Epithelial cell of esophagus (primary cell): ENCODE measurements around the gene SH3BP5.

ENCODE experiments used
- DNase-seq: peaks from one replicate; pipeline ENCODE4 v3.0.0; 2010; ENCODE audit warnings: low read depth
- H3K4me3 ChIP-seq: 2 replicates; pipeline ENCODE4 v1.5.1; 2011; ENCODE audit warnings: mild to moderate bottlenecking, low read length, control low read depth
- TF ChIP-seq, protein P1 (sequence below): IDR thresholded peaks from 2 replicates; pipeline ENCODE4 v1.5.1; 2011; ENCODE audit warnings: low read depth, mild to moderate bottlenecking, low read length, control low read depth, inconsistent platforms; ENCODE audit not compliant: insufficient read depth; ENCODE audit errors: missing control alignments

The SH3BP5 gene

DNA sequence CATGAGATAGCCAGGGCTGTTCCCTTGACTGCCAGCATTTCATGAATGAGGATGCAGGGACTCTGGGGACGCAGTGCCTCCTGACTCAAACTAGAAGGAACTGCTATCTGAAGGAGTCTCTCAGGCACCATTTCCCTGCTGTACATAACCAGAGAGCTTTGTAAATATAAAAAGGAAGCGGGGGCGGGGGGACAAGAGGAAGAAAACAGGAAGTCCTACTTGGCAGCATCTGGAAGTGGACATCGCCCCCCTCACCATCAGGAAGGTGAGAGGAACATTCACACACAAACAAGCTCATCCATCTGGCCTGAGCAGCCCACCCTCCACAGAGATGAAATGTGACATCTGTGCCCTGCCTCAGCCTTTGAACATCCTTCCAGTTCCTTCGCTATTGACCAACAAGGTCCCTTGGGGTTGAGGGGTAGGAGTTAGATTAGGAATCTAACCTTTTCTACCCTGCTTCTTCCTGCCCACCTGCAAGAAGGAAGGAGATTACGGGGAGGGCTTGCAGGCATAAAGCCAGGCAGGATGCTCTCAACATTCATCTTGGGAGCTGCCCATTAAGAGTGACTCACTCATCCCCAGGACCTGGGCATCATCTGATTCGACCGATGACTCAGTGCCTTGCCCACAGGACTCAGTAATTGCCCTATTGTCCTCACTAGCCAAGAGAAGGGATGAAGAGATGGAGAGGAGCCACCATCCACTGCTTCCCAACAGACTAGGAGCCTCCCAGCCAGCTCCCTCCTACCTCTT lies 31.9 kb downstream of the SH3BP5 start:
- no peak overlapping the region for H3K4me3 ChIP-seq
- DNase-seq: peak; percentile 87
- TF ChIP-seq, protein P1, sequence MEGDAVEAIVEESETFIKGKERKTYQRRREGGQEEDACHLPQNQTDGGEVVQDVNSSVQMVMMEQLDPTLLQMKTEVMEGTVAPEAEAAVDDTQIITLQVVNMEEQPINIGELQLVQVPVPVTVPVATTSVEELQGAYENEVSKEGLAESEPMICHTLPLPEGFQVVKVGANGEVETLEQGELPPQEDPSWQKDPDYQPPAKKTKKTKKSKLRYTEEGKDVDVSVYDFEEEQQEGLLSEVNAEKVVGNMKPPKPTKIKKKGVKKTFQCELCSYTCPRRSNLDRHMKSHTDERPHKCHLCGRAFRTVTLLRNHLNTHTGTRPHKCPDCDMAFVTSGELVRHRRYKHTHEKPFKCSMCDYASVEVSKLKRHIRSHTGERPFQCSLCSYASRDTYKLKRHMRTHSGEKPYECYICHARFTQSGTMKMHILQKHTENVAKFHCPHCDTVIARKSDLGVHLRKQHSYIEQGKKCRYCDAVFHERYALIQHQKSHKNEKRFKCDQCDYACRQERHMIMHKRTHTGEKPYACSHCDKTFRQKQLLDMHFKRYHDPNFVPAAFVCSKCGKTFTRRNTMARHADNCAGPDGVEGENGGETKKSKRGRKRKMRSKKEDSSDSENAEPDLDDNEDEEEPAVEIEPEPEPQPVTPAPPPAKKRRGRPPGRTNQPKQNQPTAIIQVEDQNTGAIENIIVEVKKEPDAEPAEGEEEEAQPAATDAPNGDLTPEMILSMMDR: no peak

DNA sequence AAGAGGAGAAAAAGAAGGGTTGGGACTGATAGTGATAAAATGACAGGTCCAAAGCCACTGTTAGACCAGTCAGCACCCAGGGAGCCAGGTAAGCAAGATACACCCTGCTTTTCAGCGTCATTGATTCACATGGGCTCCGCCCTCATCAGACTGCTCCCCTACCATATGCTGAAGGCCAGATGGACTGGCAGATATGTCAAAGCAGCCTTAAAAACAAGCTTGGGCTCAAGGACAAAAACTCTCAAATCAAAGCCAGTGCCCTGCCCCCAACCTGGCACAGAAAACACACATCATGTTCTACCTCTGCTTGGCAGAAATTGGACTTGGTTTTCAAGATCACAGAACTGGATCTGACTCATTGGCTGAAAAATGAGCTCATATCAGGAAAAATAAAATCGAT lies 33.4 kb downstream of the SH3BP5 start:
- TF ChIP-seq, protein P1: no peak
- no peak overlapping the region for H3K4me3 ChIP-seq
- no peak for DNase-seq

DNA sequence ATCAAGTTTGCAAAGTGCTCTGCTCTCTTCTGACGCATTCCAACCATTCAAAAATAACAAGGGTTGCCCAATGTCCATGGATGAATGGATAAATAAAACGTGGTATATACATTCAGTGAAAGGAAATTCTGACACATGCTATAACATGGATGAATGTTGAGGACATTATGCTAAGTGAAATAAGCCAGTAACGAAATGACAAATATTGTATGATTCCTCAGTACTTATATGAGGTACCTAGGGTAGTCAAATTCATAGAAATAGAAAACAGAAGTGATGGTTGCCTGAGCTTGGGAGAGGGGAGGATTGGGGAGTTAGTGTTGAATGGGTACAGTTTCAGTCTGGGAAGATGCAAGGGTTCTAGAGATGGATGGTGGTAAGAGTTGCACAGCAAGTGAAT lies 33.9 kb downstream of the SH3BP5 start:
- no peak for DNase-seq
- no peak overlapping the region for H3K4me3 ChIP-seq
- TF ChIP-seq, protein P1: no peak

DNA sequence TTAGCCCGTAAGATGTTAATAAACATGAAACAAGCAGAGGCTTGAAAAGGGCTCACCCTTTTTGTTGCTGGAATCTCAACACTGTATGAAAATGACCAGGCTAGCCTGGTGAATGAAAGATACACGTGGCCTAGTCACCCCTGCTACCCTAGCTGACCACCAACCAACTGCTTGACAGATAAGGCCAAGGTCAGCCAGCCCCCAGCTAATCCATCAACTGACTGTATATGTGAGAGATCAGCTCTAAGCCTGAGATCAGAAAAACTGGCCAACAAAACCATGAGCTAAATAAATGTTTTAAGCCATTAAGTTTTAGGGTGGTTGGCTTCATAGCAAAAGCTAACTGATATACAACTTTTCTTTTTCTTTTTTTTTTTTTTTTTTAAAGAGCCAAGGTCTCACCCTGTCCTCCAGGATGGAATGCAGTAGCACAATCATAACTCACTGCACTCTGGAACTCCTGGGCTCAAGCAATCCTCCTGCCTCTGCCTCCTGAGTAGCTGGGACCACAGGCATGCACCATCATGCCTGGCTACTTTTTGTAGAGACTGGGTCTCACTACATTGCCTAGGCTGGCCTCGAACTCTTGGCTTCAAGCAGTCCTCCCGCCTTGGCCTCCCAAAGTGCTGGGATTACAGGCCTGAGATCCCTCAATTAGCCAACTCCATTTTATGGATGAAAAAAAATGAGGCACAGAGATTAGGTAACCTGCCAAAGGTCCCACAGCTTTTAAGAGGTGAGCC lies 34.6 kb downstream of the SH3BP5 start:
- TF ChIP-seq, protein P1: no peak
- DNase-seq: no peak
- no peak overlapping the region for H3K4me3 ChIP-seq

DNA sequence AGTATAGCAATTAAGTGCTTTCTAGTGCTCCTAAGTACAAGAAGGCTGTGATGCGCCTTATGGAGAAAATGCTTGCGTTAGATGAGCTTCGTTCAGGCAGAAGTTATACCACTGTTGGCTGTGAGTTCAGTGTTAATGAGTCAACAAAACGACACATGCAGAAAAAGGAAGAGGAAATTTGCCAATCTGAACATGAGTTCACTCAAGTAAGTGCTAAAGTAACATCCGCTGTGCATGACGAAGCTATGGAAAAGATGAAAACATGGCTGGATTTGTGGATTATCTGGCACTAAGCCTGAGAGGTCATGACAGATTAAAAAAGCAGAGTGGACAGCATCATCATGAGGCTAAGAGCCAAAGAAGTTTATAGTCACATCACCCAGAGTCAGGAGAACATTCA lies 36.9 kb downstream of the SH3BP5 start:
- TF ChIP-seq, protein P1: no peak
- no peak overlapping the region for H3K4me3 ChIP-seq
- peak; percentile 22 for DNase-seq

DNA sequence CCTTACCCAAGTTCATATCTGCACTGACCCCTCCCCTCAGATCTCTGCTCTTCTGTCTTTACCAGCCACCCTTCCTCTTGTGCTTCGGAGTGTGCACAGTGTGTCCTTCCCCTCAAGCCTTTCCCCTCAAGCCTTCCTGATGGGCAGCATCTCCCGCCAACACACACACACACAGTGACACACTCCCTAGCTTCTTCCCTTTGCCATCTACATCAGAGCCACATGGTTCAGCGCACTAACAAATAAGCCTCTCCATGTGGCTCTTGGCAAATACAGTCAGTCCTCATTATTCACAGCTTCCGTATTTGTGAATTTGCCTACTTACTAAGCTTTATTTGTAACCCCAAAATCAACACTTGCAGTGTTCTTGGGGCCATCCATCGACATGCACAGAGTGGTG lies 37.5 kb downstream of the SH3BP5 start:
- DNase-seq: no peak
- no peak overlapping the region for H3K4me3 ChIP-seq
- TF ChIP-seq, protein P1: no peak
